WERI-Rb-1 (cell line): ENCODE data around the gene CCM2.

Experiments
- DNase-seq: peaks from one replicate; pipeline ENCODE4 v3.0.0-alpha.2; 2020
- H3K27ac ChIP-seq: fragments of 250-450 bp; sonication (Bioruptor Pico); 2 replicates; pipeline ENCODE4 v1.5.1; 2020; ENCODE audit warnings: mild to moderate bottlenecking, moderate library complexity
- H3K27me3 ChIP-seq: fragments of 250-450 bp; sonication (Bioruptor Pico); 2 replicates; pipeline ENCODE4 v1.5.1; 2021; ENCODE audit warnings: mild to moderate bottlenecking, low read depth, moderate library complexity; ENCODE audit not compliant: insufficient read depth, severe bottlenecking
- H3K36me3 ChIP-seq: fragments of 250-450 bp; sonication (Bioruptor Pico); 2 replicates; pipeline ENCODE4 v1.5.1; 2020; ENCODE audit warnings: mild to moderate bottlenecking, moderate library complexity
- H3K4me3 ChIP-seq: 2 replicates; pipeline ENCODE4 v1.5.1; 2011; ENCODE audit warnings: low read depth, mild to moderate bottlenecking, control low read depth, low read length
- H3K9me3 ChIP-seq: fragments of 250-450 bp; sonication (Bioruptor Pico); 2 replicates; pipeline ENCODE4 v1.5.1; 2021; ENCODE audit warnings: mild to moderate bottlenecking, moderate library complexity; ENCODE audit not compliant: severe bottlenecking
- TF ChIP-seq, protein P1 (sequence below): IDR thresholded peaks from 2 replicates; pipeline ENCODE4 v1.5.1; 2011; ENCODE audit warnings: low read depth, mild to moderate bottlenecking, control low read depth, inconsistent platforms, low read length

The CCM2 gene

DNA sequence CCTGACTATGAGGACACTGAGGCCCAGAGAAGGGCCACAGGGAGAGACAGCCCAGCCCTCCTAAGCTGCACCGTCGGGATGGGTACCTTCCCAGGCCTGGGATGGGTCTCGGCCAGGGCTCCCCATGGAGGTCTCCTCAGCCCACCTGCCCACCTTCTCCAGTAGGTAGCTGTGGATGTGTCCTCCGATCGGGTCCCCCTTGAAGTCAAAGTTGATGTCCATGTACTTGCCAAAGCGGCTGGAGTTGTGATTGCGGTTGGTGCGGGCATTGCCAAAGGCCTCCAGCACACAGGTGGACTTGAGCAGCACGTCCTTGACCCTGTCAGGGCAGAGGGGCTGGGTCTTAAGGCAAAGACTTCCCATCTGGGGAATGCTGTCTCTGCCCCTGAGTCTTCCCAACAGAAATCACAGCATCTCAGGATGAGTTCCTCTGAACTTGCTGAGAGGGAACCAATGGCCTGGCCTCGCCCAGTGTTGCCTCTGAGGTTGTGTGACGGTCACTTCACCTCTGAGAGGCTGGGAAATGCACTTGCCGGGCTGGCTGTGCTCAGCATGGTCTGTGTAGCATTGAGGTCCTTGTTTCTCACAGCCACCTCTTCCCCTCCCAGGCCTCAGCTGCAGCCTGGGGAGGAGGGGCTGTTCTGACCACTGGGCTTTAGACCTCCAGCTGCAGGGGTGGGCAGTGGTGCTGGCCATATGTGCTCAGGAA is 24.5 kb upstream of the CCM2 start:
- H3K9me3 ChIP-seq: no peaks in the 10 kb centered on the region
- H3K27ac ChIP-seq: no peak overlapping the region
- no peaks in the 10 kb centered on the region for H3K27me3 ChIP-seq
- TF ChIP-seq, protein P1, sequence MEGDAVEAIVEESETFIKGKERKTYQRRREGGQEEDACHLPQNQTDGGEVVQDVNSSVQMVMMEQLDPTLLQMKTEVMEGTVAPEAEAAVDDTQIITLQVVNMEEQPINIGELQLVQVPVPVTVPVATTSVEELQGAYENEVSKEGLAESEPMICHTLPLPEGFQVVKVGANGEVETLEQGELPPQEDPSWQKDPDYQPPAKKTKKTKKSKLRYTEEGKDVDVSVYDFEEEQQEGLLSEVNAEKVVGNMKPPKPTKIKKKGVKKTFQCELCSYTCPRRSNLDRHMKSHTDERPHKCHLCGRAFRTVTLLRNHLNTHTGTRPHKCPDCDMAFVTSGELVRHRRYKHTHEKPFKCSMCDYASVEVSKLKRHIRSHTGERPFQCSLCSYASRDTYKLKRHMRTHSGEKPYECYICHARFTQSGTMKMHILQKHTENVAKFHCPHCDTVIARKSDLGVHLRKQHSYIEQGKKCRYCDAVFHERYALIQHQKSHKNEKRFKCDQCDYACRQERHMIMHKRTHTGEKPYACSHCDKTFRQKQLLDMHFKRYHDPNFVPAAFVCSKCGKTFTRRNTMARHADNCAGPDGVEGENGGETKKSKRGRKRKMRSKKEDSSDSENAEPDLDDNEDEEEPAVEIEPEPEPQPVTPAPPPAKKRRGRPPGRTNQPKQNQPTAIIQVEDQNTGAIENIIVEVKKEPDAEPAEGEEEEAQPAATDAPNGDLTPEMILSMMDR: no peak
- H3K36me3 ChIP-seq: peaks cover 9% of the 10 kb centered on the region
- DNase-seq: no peak
- H3K4me3 ChIP-seq: no peak overlapping the region

DNA sequence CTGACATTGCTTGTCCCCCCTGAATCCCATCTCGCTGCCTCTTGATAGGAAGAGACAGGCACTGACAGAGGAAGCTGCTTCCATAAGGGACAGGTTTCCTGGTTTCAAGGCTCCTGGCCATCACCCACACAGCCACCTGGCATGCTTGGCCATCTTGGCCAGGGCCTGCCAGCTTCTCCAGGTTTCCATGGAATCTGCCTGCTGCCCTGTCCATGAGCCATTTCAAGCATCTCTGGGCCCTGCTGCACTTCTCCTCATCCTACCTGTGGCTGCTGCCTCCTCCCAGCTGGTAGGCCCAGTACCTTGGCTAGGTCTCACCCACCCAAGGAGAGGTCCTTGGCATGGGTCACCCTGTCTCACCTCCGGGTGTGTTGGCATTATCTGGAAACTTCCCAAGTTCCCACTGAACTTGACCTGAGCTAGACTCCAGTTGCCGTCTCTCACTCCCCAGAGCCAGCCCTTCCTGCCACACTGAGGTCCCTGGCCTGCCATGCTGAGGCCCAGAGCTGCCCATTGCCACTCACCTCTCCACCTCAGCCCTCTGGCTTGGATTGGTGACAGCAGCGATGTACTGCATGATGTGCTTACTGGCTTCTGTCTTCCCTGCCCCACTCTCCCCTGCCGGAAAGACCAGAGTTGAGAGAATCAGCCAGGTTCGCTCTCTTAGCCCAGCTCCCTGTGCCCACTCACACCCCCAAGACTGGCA is 23.8 kb upstream of the CCM2 start:
- H3K27me3 ChIP-seq: no peaks in the 10 kb centered on the region
- H3K4me3 ChIP-seq: no peak overlapping the region
- TF ChIP-seq, protein P1: no peak
- DNase-seq: no peak
- H3K27ac ChIP-seq: no peak overlapping the region
- H3K36me3 ChIP-seq: peaks cover 16% of the 10 kb centered on the region
- no peaks in the 10 kb centered on the region for H3K9me3 ChIP-seq

DNA sequence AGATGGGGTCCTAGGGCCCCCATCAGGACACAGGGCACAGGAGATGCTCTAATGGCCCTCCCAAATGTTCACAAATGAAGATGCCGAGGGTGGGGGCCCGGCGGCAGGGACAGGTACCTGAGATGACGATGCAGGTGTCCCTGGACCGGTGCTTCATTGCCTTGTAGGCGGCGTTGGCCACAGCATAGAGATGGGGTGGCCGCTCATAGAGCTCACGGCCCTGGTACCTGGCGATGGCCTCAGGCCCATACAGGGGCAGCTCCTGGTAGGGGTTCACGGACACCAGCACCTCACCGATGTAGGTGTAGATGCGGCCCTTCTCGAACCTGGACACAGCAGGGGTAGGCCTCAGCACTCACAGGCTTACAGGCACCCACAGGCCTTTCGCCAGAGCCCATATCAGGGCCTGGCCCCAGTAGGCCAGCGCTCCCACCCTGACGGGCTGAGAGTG is 23.2 kb upstream of the CCM2 start:
- no peak for DNase-seq
- H3K36me3 ChIP-seq: peaks cover 22% of the 10 kb centered on the region
- H3K27ac ChIP-seq: no peak overlapping the region
- no peaks in the 10 kb centered on the region for H3K27me3 ChIP-seq
- TF ChIP-seq, protein P1: no peak
- no peak overlapping the region for H3K4me3 ChIP-seq
- no peaks in the 10 kb centered on the region for H3K9me3 ChIP-seq

DNA sequence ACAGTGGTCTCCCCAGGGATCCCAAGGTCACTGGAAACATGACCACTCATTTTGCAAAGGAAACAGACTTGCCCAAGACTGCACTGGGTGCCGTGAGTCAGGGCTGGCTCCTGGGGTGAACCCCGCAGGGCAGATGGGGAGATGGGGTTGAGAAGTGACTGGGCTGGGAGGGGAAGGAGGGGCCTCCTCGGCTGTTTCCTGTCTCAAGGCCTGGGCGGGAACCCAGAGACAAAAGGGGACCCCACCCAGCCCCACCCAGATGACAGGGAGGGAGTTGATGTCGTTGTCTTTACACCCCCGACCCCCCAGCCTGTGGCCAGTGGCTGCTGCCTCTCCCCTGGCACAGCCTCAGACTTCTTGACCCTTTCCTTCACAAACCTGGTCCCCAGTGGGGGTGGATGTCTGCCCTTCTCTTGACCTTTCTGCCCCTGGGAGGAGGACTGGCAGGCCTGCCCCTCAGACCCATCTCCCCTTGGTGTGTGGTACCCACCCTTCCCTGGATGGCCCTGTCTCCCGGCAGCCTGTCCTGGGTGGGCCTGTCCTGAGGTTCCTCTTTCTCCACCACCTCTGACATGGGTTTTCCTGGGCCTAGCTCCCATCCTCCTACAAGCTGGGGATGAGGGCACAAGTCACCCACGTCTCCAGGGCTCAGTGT is 22.6 kb upstream of the CCM2 start:
- H3K4me3 ChIP-seq: no peak overlapping the region
- peaks cover 28% of the 10 kb centered on the region for H3K36me3 ChIP-seq
- TF ChIP-seq, protein P1: no peak
- no peaks in the 10 kb centered on the region for H3K27me3 ChIP-seq
- DNase-seq: no peak
- H3K27ac ChIP-seq: no peak overlapping the region
- no peaks in the 10 kb centered on the region for H3K9me3 ChIP-seq

DNA sequence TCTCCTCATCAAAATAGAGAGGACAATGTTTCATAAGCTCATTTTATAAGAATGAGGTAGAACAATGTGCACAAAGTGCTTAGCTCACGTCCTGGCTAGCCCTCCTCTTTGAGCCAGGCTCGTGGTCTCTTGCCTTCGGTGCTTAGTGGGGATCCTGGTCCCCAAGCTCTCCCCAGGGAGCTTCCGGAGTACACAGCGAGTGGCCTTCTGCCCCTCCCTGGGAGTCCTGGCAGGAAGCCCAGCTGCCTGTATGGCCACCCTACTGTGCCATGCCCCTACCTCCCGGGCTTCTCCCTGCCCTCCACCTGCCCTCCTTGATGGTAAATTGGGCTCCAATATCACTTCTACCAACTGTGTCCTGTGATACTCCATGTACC is 22.1 kb upstream of the CCM2 start:
- Histone ChIP-seq H3K27ac (no peak overlapping the region), H3K4me3 (no peak overlapping the region), H3K27me3 (no peaks in the 10 kb centered on the region), H3K36me3 (peaks cover 33% of the 10 kb centered on the region), H3K9me3 (no peaks in the 10 kb centered on the region)
- no peak for DNase-seq
- TF ChIP-seq, protein P1: no peak
